Astrocyte (in vitro differentiated cells and primary cell): ENCODE measurements around the gene SMG1.

Experiments
- CTCF ChIP-seq: IDR thresholded peaks from 2 replicates; pipeline ENCODE4 v1.5.1; 2011; ENCODE audit warnings: low read depth, mild to moderate bottlenecking, inconsistent platforms, low read length, moderate library complexity; ENCODE audit not compliant: insufficient read depth
- EZH2 ChIP-seq: IDR thresholded peaks from 2 replicates; pipeline ENCODE4 v1.6.1; 2012; ENCODE audit warnings: mild to moderate bottlenecking, low read length, inconsistent platforms; ENCODE audit not compliant: insufficient read depth

DNA sequence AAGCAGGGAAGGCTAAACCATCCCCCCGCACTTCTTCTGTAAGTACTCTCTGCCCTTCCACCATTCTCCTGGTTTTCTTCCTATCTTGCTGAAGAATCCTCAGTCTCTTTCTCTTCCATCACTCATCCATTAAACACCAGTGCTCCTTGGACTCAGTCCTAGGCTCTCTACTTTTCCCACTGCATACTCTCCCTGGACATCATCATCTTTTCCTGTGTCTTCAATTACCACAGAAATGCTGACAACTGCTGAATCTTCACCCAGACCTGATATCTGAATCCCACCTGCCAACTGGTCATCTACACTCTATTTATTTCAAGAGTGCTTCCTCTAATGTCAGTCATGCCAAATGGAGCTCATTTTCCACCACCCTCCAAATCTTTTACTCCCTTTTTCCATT lies 71.0 kb downstream of the SMG1 start:
- no peak for TF ChIP-seq EZH2
- no peak for TF ChIP-seq CTCF
